Gastroesophageal sphincter (tissue), 4 donors: ENCODE measurements around the gene PPP1R12C. TPM values are rescaled to one million over a fixed set of nuclear protein-coding genes. Genes with fewer than 3 reads are reported as not detected.

Experiments
- ATAC-seq: fragments of 150-250 bp; one replicate; pipeline ENCODE4 v1.9.1; 2016; ENCODE audit warnings: mild to moderate bottlenecking, moderate library complexity
- H3K27ac ChIP-seq, 4 donors: fragments of 200-600 bp; sonication (generic) in 3 of 4; 1 replicate in 3 of 4; 2 replicates in 1 of 4; pipeline ENCODE4 v1.5.1; 2016 to 2019
- H3K27me3 ChIP-seq: fragments of 200-600 bp; sonication (generic); one replicate; pipeline ENCODE4 v1.5.1; 2019
- H3K36me3 ChIP-seq, 2 donors: fragments of 200-600 bp; sonication (generic); one replicate each; pipeline ENCODE4 v1.5.1; 2019; ENCODE audit warnings: control low read depth in 1 of 2
- H3K4me1 ChIP-seq, 3 donors: fragments of 200-600 bp; sonication (generic); 1 replicate in 2 of 3; 2 replicates in 1 of 3; pipeline ENCODE4 v1.5.1; 2016 to 2019; ENCODE audit warnings: control low read depth in 2 of 3
- H3K4me3 ChIP-seq, 2 donors: fragments of 200-600 bp; sonication (generic); one replicate each; pipeline ENCODE4 v1.5.1; 2019; ENCODE audit warnings: mild to moderate bottlenecking in 1 of 2, moderate library complexity in 1 of 2
- H3K9me3 ChIP-seq, 3 donors: fragments of 200-600 bp; sonication (generic); one replicate each; pipeline ENCODE4 v1.5.1; 2017 to 2019; ENCODE audit warnings: control low read depth in 2 of 3
- CTCF ChIP-seq, 4 experiments: fragments of 200-600 bp in 2 of 4; fragments of 450-650 bp in 2 of 4; sonication (generic) in 1 of 4; IDR thresholded peaks; one replicate each; pipeline ENCODE4 v1.5.1; 2017 to 2019; ENCODE audit warnings: antibody characterized with exemption in 4 of 4, mild to moderate bottlenecking in 2 of 4, moderate library complexity in 2 of 4
- EP300 ChIP-seq: sonication (generic); formaldehyde crosslinking; IDR thresholded peaks from one replicate; pipeline ENCODE4 v1.6.1; 2017; ENCODE audit warnings: antibody characterized with exemption, mild to moderate bottlenecking
- POLR2A ChIP-seq, 2 donors: fragments of 450-650 bp; IDR thresholded peaks; one replicate each; pipeline ENCODE4 v1.6.1; 2017; ENCODE audit warnings: antibody characterized with exemption in 2 of 2, mild to moderate bottlenecking in 2 of 2, moderate library complexity in 1 of 2
- POLR2AphosphoS5 ChIP-seq: sonication (generic); formaldehyde crosslinking; IDR thresholded peaks from one replicate; pipeline ENCODE4 v1.6.1; 2017; ENCODE audit warnings: antibody characterized with exemption
- WGBS, 2 donors: methylation state at CpG; one replicate each; pipeline ENCODE4 v1.1.5; 2018; ENCODE audit warnings: low coverage in 1 of 2; 5-methylcytosine and 5-hydroxymethylcytosine counted together
- total RNA-seq, 4 donors: library from RNA; depleted of rRNA; stranded (reverse); fragments of >200 nt; gene quantifications; one replicate each; pipeline ENCODE4 v1.1.0, GENCODE V29; 2016

PPP1R12C gene
- total RNA-seq, 4 donors from 2014 or later = 268 to 479 (median 276) TPM

- no peak overlapping the region for H3K4me3 ChIP-seq
- H3K9me3 ChIP-seq = no peaks in the 10 kb centered on the region
- ATAC-seq = no peak
- H3K27ac ChIP-seq = no peak overlapping the region
- H3K27me3 ChIP-seq = no peaks in the 10 kb centered on the region
- H3K4me1 ChIP-seq = no peaks in the 10 kb centered on the region
- H3K36me3 ChIP-seq = peaks cover 0 to 94% of the 10 kb centered on the region in 2 donors
- WGBS, 2 donors = 100% methylated on average over 2 of the region's 30 CpGs; no CpG with 5 or more reads in 1 of the 2 donors
- no peak for TF ChIP-seq POLR2AphosphoS5
- TF ChIP-seq CTCF (IDR thresholded peaks at IDR 0.05) = no peak
- no peak for TF ChIP-seq POLR2A (IDR thresholded peaks at IDR 0.05)
- no peak for TF ChIP-seq EP300
Measured at GRCh38 chr19:55044771-55045716, 72.4 kb downstream of the PPP1R12C start.

GRCh38 chr19:55044286-55044685 is 73.2 kb downstream of the PPP1R12C start:
- H3K4me1 ChIP-seq = no peaks in the 10 kb centered on the region
- H3K4me3 ChIP-seq = no peak overlapping the region
- TF ChIP-seq CTCF (IDR thresholded peaks at IDR 0.05) (no peak), POLR2AphosphoS5 (no peak), POLR2A (IDR thresholded peaks at IDR 0.05) (no peak), EP300 (no peak)
- WGBS, 2 donors = 78 to 88% methylated on average over 3 to 5 of the region's 5 CpGs
- no peaks in the 10 kb centered on the region for H3K9me3 ChIP-seq
- no peak overlapping the region for H3K27ac ChIP-seq
- ATAC-seq = no peak
- H3K27me3 ChIP-seq = no peaks in the 10 kb centered on the region
- H3K36me3 ChIP-seq = peaks cover 0 to 86% of the 10 kb centered on the region in 2 donors

GRCh38 chr19:55042688-55043087 is 74.7 kb downstream of the PPP1R12C start:
- H3K27me3 ChIP-seq = no peaks in the 10 kb centered on the region
- ATAC-seq = no peak
- 63 to 80% methylated on average over 1 to 3 of the region's 11 CpGs for WGBS, 2 donors
- no peaks in the 10 kb centered on the region for H3K9me3 ChIP-seq
- H3K36me3 ChIP-seq = peaks cover 0 to 70% of the 10 kb centered on the region in 2 donors
- H3K27ac ChIP-seq = no peak overlapping the region
- TF ChIP-seq POLR2AphosphoS5 (no peak), EP300 (no peak), CTCF (IDR thresholded peaks at IDR 0.05) (no peak), POLR2A (IDR thresholded peaks at IDR 0.05) (no peak)
- no peaks in the 10 kb centered on the region for H3K4me1 ChIP-seq
- H3K4me3 ChIP-seq = no peak overlapping the region

- 67 to 83% methylated on average over 1 to 3 of the region's 9 CpGs for WGBS, 2 donors
- H3K9me3 ChIP-seq = no peaks in the 10 kb centered on the region
- no peak overlapping the region for H3K27ac ChIP-seq
- no peak for ATAC-seq
- peaks cover 0 to 66% of the 10 kb centered on the region in 2 donors for H3K36me3 ChIP-seq
- no peaks in the 10 kb centered on the region for H3K4me1 ChIP-seq
- H3K4me3 ChIP-seq = no peak overlapping the region
- TF ChIP-seq POLR2AphosphoS5 (no peak), EP300 (no peak), POLR2A (IDR thresholded peaks at IDR 0.05) (no peak), CTCF (IDR thresholded peaks at IDR 0.05) (no peak)
- no peaks in the 10 kb centered on the region for H3K27me3 ChIP-seq
Measured at GRCh38 chr19:55042344-55042678, 75.1 kb downstream of the PPP1R12C start.
